Panc1 (cell line): Measurements from ENCODE around the gene KRTAP10-10. TPM values are rescaled to one million over a fixed set of nuclear protein-coding genes. Genes with fewer than 3 reads are reported as not detected.

Experiments
- ATAC-seq: fragments of 200-7000 bp; cut with Tn5 transposase; 2 replicates; pipeline ENCODE4 v1.9.1; 2020; ENCODE audit warnings: mild to moderate bottlenecking, moderate library complexity
- BruUV-seq: library from RNA; stranded (reverse); fragments of 400-500 nt; replicated peaks from 2 replicates; lab custom pipeline; 2021; lab: Mats Ljungman, UMichigan
- CTCF ChIA-PET: fragments of 300-600 bp; sonication (Branson Sonifier 250); formaldehyde crosslinking; loops from one replicate; lab custom pipeline; 2022; ENCODE audit warnings: antibody characterized with exemption; lab: Charles Lee
- POLR2A ChIA-PET: fragments of 300-600 bp; sonication (Branson Sonifier 250); formaldehyde crosslinking; loops from one replicate; lab custom pipeline; 2022; ENCODE audit warnings: antibody characterized with exemption; lab: Charles Lee
- DNase-seq: peaks from one replicate; pipeline ENCODE4 v3.0.0-alpha.2; 2010; ENCODE audit warnings: low read depth, low spot score
- H3K27ac ChIP-seq: 2 replicates; pipeline ENCODE4 v1.5.1; 2011; ENCODE audit warnings: mild to moderate bottlenecking, low read length, inconsistent platforms
- H3K27me3 ChIP-seq: fragments of 200-500 bp; sonication (Bioruptor generic); 2 replicates; pipeline ENCODE4 v1.6.0; 2014; ENCODE audit warnings: low read length, inconsistent platforms; ENCODE audit not compliant: control insufficient read depth, insufficient read depth
- H3K36me3 ChIP-seq: fragments of 200-500 bp; sonication (Bioruptor generic); 2 replicates; pipeline ENCODE4 v1.5.1; 2014; ENCODE audit warnings: inconsistent platforms, mild to moderate bottlenecking, low read length, moderate library complexity; ENCODE audit not compliant: control insufficient read depth, insufficient read depth
- H3K4me1 ChIP-seq: 2 replicates; pipeline ENCODE4 v1.5.1; 2011; ENCODE audit warnings: inconsistent platforms, mild to moderate bottlenecking, low read length, moderate library complexity; ENCODE audit not compliant: control insufficient read depth, insufficient read depth
- H3K4me3 ChIP-seq, 2 experiments: 2 replicates each; pipeline ENCODE4 v1.5.1; 2011 to 2012; ENCODE audit warnings: low read depth in 2 of 2, low read length in 2 of 2, mild to moderate bottlenecking in 2 of 2, inconsistent platforms in 1 of 2, moderate library complexity in 1 of 2
- H3K9me3 ChIP-seq: fragments of 200-500 bp; sonication (Bioruptor generic); 2 replicates; pipeline ENCODE4 v1.5.1; 2014; ENCODE audit warnings: low read depth, mild to moderate bottlenecking, inconsistent platforms, low read length, moderate library complexity; ENCODE audit not compliant: control insufficient read depth, insufficient read depth
- POLR2AphosphoS5 ChIP-seq: IDR thresholded peaks from 2 replicates; pipeline ENCODE4 v1.6.1; 2012; ENCODE audit warnings: mild to moderate bottlenecking, low read depth, low read length, moderate library complexity
- SIN3A ChIP-seq: IDR thresholded peaks from 2 replicates; pipeline ENCODE4 v1.6.1; 2012; ENCODE audit warnings: low read depth, mild to moderate bottlenecking, low read length, moderate library complexity, borderline replicate concordance; ENCODE audit not compliant: insufficient read depth
- TCF7L2 ChIP-seq: IDR thresholded peaks from 2 replicates; pipeline ENCODE4 v1.6.1; 2011; ENCODE audit warnings: mild to moderate bottlenecking, low read depth, low read length, inconsistent platforms
- in situ Hi-C: cut with HindIII; loops from 2 replicates; pipeline ENCODE4 v1.10.0; 2016; ENCODE audit warnings: low sequenced_read_pairs, low pct_unique_long_range_greater_than_20kb
- intact Hi-C: fragments of 100-400 bp; cut with micrococcal nuclease; formaldehyde crosslinking; loops from one replicate; pipeline ENCODE4 v1.10.0; 2022; ENCODE audit not compliant: unreplicated experiment
- total RNA-seq: library from RNA; stranded (reverse); gene quantifications from one replicate; pipeline ENCODE4 v1.2.1, GENCODE V29; 2021; ENCODE audit not compliant: unreplicated experiment
- TF ChIP-seq, protein P1 (sequence below), 2 experiments: IDR thresholded peaks; 2 replicates each; pipeline ENCODE4 v1.6.1; 2011 to 2012; ENCODE audit warnings: low read depth in 2 of 2, control low read depth in 1 of 2, low read length in 1 of 2, mild to moderate bottlenecking in 1 of 2, moderate library complexity in 1 of 2; ENCODE audit not compliant: insufficient read depth in 1 of 2
- TF ChIP-seq, protein P2 (sequence below): fragments of 450-650 bp; IDR thresholded peaks from 2 replicates; pipeline ENCODE4 v1.5.1; 2017; ENCODE audit warnings: mild to moderate bottlenecking

The KRTAP10-10 gene
- total RNA-seq, 1 experiment from 2014 or later, result not detected

DNA sequence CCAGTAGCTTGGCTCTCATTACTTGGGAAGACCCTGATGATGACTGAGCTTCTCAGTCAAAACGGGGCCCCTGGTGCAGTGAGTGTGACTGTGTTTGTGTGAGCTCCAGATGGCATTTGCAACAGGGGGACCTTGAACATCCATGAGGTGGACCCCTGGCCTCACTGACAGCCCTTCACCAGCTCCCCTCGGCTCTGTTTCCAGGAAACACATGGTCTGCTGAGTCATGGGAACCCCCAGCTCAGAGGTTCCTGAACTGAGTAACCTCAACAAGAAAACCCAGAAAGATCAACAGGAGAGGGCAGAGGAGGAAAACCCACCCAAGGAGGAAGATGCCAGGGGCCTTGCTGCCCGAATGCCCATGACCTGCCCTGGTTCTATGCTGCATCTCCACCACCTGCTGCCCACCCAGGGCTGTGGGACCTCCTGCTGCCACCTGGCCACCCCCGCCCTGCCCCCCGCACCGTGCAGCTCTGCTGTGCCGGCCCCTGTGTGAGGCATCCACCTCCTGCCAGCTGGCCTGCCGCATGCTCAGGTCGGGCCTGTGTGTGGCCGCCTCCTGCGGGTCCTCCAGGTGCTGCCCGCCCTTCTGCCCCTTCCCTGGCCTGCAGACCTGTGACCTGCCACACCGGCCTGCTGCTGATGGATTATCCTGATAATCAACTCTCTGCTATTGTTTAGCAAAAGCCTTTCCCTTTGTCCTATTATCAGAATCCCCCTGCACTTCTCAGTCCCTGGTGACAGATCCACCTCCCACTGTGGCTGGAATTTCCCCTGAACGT lies 49.0 kb downstream of the KRTAP10-10 start:
- no peaks in the 10 kb centered on the region for H3K9me3 ChIP-seq
- intact Hi-C loops, result no loop called here
- DNase-seq (no peak), ATAC-seq (no peak)
- ChIA-PET POLR2A (no interaction called here), CTCF (no interaction called here)
- no peaks in the 10 kb centered on the region for H3K27me3 ChIP-seq
- in situ Hi-C loops, result no loop called here
- no peak overlapping the region for H3K27ac ChIP-seq
- BruUV-seq, result no TSS peak
- no peak overlapping the region for H3K4me3 ChIP-seq
- no peaks in the 10 kb centered on the region for H3K36me3 ChIP-seq
- H3K4me1 ChIP-seq, result no peaks in the 10 kb centered on the region
- no peak for TF ChIP-seq TCF7L2
- TF ChIP-seq, protein P1, sequence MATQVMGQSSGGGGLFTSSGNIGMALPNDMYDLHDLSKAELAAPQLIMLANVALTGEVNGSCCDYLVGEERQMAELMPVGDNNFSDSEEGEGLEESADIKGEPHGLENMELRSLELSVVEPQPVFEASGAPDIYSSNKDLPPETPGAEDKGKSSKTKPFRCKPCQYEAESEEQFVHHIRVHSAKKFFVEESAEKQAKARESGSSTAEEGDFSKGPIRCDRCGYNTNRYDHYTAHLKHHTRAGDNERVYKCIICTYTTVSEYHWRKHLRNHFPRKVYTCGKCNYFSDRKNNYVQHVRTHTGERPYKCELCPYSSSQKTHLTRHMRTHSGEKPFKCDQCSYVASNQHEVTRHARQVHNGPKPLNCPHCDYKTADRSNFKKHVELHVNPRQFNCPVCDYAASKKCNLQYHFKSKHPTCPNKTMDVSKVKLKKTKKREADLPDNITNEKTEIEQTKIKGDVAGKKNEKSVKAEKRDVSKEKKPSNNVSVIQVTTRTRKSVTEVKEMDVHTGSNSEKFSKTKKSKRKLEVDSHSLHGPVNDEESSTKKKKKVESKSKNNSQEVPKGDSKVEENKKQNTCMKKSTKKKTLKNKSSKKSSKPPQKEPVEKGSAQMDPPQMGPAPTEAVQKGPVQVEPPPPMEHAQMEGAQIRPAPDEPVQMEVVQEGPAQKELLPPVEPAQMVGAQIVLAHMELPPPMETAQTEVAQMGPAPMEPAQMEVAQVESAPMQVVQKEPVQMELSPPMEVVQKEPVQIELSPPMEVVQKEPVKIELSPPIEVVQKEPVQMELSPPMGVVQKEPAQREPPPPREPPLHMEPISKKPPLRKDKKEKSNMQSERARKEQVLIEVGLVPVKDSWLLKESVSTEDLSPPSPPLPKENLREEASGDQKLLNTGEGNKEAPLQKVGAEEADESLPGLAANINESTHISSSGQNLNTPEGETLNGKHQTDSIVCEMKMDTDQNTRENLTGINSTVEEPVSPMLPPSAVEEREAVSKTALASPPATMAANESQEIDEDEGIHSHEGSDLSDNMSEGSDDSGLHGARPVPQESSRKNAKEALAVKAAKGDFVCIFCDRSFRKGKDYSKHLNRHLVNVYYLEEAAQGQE (IDR thresholded peaks at IDR 0.05; ENCODE audit: insufficient read depth in 1 of 2, low read depth in 2 of 2, low read length in 1 of 2), result no peak
- no peak for TF ChIP-seq POLR2AphosphoS5
- TF ChIP-seq SIN3A, result no peak
- TF ChIP-seq, protein P2, sequence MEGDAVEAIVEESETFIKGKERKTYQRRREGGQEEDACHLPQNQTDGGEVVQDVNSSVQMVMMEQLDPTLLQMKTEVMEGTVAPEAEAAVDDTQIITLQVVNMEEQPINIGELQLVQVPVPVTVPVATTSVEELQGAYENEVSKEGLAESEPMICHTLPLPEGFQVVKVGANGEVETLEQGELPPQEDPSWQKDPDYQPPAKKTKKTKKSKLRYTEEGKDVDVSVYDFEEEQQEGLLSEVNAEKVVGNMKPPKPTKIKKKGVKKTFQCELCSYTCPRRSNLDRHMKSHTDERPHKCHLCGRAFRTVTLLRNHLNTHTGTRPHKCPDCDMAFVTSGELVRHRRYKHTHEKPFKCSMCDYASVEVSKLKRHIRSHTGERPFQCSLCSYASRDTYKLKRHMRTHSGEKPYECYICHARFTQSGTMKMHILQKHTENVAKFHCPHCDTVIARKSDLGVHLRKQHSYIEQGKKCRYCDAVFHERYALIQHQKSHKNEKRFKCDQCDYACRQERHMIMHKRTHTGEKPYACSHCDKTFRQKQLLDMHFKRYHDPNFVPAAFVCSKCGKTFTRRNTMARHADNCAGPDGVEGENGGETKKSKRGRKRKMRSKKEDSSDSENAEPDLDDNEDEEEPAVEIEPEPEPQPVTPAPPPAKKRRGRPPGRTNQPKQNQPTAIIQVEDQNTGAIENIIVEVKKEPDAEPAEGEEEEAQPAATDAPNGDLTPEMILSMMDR, result no peak

DNA sequence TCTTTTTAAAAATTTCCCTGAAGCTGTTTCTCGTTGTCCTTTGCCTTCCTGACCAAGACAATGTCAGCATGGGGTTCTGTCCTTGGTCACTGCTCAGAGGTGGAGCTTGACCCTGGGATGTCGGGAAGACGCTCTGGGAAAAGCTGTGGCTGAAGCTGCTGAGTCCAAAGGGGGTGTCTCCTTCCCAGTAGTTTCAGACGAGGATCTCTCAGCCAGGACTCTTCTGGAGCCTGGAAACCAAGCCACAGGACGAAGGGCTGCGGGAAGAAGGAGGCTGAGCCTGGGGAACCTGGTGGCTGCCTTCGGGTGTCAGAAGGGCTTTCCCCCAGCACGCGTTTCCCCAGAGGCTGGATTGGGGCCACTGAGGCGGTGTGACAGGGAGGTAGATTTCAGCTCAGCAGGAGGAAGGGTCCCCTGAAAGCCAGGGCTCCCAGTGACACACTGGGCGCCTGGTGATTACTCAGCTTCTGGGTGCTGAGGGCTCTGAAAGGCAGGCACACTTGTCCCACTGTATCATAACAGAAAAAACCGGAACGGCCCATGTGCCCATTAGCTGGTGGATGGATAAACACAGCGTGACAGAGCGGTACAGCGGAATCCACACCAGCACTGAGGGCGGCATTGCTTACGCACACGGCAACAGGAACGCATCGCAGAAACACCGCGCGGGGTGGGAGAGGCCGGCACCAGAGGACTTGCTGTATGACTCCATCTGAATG lies 49.8 kb downstream of the KRTAP10-10 start:
- ChIA-PET POLR2A (no interaction called here), CTCF (no interaction called here)
- Histone ChIP-seq H3K4me3 (no peak overlapping the region), H3K9me3 (no peaks in the 10 kb centered on the region), H3K27me3 (no peaks in the 10 kb centered on the region), H3K36me3 (no peaks in the 10 kb centered on the region), H3K27ac (no peak overlapping the region), H3K4me1 (no peaks in the 10 kb centered on the region)
- no TSS peak for BruUV-seq
- ATAC-seq (no peak), DNase-seq (no peak)
- TF ChIP-seq SIN3A (no peak), TCF7L2 (no peak), POLR2AphosphoS5 (no peak)
- TF ChIP-seq, protein P2, result no peak
- TF ChIP-seq, protein P1 (IDR thresholded peaks at IDR 0.05; ENCODE audit: insufficient read depth in 1 of 2, low read depth in 2 of 2, low read length in 1 of 2), result no peak
- in situ Hi-C loops (no loop called here), intact Hi-C loops (no loop called here)
